Activated naive CD4-positive, alpha-beta T cell treated with anti-CD3 and anti-CD28 coated beads, Interleukin-2, amount 50 U/mL, for 16 hours (primary cell): Measurements from ENCODE around the gene OSGIN1.

Experiments
- DNase-seq: peaks from one replicate; pipeline ENCODE4 v3.0.0-alpha.2; 2020

The OSGIN1 gene

DNA sequence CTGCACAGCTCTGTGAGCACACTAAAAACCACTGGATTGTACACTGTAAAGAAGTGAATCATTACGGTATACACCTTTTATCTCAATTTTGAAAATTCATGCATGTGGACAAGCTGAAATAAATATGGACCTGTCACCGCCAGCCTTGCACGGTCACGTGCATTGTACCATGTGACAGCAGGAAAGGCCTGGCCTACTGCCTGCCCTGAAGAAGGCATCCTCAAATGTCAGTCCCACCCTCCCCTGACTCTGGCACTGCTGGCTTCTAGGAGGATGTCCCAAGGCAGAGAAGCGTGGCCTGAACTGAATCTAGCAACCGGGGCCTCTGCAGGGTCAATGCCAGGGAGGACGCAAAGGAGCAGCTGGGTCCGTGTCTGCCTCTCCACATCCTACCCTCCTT, 54.9 kb downstream of the OSGIN1 start:
- no peak for DNase-seq

DNA sequence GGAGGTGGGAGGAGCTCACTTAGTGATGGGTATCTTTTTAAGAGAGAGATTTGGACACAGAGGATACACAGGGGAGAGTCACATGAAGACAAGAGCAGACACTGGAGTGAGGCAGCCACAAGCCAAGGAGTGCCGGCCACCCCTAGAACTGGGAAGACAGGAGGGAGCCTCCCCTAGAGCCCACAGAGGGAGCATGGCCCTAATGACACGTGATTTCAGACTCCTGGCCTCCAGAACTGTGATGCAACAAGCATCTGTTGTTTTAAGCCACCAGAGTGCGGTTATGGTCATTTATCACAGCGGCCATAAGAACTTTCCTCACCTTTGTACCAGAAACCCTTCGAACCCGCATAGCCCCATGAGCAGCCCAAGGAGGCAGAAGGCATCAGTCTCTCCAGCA, 56.2 kb downstream of the OSGIN1 start:
- no peak for DNase-seq

- peak; percentile 52 for DNase-seq
Observed at GRCh38 chr16:84013787-84014569, 60.9 kb downstream of the OSGIN1 start.

DNA sequence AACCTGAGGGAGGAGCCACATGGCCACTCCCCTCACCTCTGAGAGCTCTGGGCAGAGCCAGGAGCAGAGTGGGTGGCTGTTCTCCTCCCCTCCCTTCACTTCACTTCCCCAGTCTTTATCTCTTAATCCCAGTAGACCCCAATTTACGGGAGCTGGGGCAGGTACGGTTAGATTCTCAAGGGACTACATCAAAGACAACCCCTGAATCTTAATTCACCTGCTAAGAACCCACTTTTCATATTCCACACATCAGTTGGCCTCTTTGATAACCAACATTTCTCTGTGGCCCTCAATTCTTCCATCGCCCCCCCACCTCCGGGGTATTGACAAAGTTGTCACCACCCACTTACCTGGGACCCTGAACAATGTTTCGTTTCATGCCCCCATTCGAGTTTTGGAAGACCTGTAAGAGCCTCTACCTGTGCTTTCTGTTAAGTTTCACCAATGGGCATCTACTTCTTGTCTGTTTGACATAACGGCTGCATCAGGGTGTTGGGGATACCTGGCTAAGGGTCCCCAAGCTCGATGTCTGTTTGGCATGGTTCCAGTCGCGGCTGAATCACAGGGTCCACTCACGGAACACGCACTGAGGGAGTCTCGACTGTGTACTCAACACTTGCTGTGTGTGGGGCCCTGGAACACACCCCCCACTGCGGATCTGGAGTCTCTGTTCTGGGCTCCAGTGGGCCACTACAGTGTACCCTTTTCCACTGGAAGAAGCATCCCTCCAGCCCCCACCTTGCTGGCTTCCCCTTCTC, 61.7 kb downstream of the OSGIN1 start:
- DNase-seq, result no peak

GRCh38 chr16:84015399-84015798, 62.4 kb downstream of the OSGIN1 start:
- no peak for DNase-seq
